ENCODE results near the gene ATG16L2. TPM values are rescaled to one million over a fixed set of nuclear protein-coding genes. Genes with fewer than 3 reads are reported as not detected.
"Not testable (repeated sequence)": the region's sequence is repeated elsewhere in the genome, so short reads cannot be mapped to it uniquely, and the experiment has no call there.

ATG16L2 gene
- total RNA-seq, 2 donors from 2014 or later: 43.5 to 51.3 TPM

DNA sequence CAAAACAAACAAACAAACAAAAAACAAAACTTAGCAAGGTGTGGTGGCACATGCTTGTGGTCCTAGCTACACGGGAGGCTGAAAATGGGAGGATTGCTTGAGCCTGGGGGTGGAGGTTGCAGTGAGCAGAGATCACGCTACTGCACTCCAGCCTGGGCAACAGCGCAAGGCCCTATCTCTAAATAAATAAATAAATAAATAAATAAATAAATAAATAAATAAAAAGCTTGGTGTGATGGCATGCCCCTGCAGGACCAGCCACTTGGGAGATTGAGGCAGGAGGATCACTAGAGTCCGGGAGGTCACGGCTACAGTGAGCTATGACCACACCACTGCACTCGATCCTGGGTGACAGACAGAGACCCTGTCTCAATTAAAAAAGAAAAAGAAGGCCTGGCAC, 11.4 kb upstream of the ATG16L2 start:
- TF ChIP-seq, protein P1, sequence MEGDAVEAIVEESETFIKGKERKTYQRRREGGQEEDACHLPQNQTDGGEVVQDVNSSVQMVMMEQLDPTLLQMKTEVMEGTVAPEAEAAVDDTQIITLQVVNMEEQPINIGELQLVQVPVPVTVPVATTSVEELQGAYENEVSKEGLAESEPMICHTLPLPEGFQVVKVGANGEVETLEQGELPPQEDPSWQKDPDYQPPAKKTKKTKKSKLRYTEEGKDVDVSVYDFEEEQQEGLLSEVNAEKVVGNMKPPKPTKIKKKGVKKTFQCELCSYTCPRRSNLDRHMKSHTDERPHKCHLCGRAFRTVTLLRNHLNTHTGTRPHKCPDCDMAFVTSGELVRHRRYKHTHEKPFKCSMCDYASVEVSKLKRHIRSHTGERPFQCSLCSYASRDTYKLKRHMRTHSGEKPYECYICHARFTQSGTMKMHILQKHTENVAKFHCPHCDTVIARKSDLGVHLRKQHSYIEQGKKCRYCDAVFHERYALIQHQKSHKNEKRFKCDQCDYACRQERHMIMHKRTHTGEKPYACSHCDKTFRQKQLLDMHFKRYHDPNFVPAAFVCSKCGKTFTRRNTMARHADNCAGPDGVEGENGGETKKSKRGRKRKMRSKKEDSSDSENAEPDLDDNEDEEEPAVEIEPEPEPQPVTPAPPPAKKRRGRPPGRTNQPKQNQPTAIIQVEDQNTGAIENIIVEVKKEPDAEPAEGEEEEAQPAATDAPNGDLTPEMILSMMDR (IDR thresholded peaks at IDR 0.05): no peak
- DNase-seq: no peak
- Histone ChIP-seq H3K36me3 (no peaks in the 10 kb centered on the region), H3K4me1 (no peaks in the 10 kb centered on the region), H3K9me3 (no peaks in the 10 kb centered on the region), H3K27me3 (no peaks in the 10 kb centered on the region), H3K27ac (no peak overlapping the region), H3K9ac (ENCODE audit: low read depth in 2 of 2, low read length in 2 of 2) (no peak overlapping the region), H3K4me3 (no peak overlapping the region)
- intact Hi-C loops (cut with DNase I): no loop called here

- no peak overlapping the region for H3K27ac ChIP-seq
These were observed 9.0 kb upstream of the ATG16L2 start for GRCh38 chr11:72805216-72805615.

GRCh38 chr11:72806378-72806777, 7.8 kb upstream of the ATG16L2 start:
- H3K4me1 ChIP-seq; H3K27ac ChIP-seq; intact Hi-C loops (cut with DNase I); H3K9ac ChIP-seq (ENCODE audit: low read depth in 2 of 2, low read length in 2 of 2); H3K9me3 ChIP-seq; H3K36me3 ChIP-seq; H3K4me3 ChIP-seq; DNase-seq; H3K27me3 ChIP-seq: not testable (repeated sequence)

More at GRCh38 chr11:72805216-72805615, 9.0 kb upstream of the ATG16L2 start:
- H3K9me3 ChIP-seq: no peaks in the 10 kb centered on the region
- H3K27me3 ChIP-seq: no peaks in the 10 kb centered on the region
- H3K9ac ChIP-seq (ENCODE audit: low read depth in 2 of 2, low read length in 2 of 2): no peak overlapping the region
- H3K4me3 ChIP-seq: no peak overlapping the region
- TF ChIP-seq, protein P1 (IDR thresholded peaks at IDR 0.05): no peak
- no peak for DNase-seq
- H3K4me1 ChIP-seq: no peaks in the 10 kb centered on the region
- no peaks in the 10 kb centered on the region for H3K36me3 ChIP-seq
- intact Hi-C loops (cut with DNase I): no loop called here

DNA sequence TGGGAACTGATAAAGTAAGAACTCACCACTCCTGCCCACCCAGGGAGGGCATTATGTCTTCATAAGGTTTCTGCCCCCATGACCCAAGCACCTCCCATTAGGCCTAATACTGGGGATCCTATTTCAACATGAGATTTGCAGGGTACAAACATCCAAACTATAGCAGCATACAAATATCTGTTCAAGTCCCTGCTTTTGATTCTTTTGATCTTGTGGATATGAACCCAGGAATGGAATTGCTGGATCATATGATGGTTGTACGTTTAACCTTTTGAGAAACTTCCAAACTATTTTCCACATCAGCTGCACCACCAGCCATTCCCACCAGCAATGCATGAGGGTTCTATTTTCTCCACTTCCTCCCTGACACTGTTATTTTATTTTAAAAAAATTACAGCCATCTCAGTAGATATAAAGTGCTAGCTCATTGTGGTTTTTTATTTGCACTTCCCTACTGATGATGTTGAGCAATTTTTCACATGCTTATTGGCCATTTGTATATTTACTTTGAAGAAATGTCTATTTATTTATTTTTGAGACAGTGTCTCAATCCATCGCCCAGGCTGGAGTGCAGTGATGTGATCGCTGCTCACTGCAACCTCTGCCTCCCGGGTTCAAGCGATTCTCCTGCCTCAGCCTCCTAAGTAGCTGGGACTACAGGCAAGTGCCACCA, 7.1 kb upstream of the ATG16L2 start:
- H3K9ac ChIP-seq (ENCODE audit: low read depth in 2 of 2, low read length in 2 of 2): no peak overlapping the region
- H3K4me3 ChIP-seq: no peak overlapping the region
- H3K9me3 ChIP-seq: no peaks in the 10 kb centered on the region
- no peaks in the 10 kb centered on the region for H3K36me3 ChIP-seq
- intact Hi-C loops (cut with DNase I): no loop called here
- TF ChIP-seq, protein P1 (IDR thresholded peaks at IDR 0.05): no peak
- H3K27ac ChIP-seq: peak overlapping the region; percentile 53
- no peak for DNase-seq
- H3K27me3 ChIP-seq: no peaks in the 10 kb centered on the region
- H3K4me1 ChIP-seq: peaks cover under 1% of the 10 kb centered on the region

GRCh38 chr11:72807792-72808191, 6.4 kb upstream of the ATG16L2 start:
- Histone ChIP-seq H3K4me1 (peaks cover 6% of the 10 kb centered on the region), H3K4me3 (no peak overlapping the region), H3K27me3 (no peaks in the 10 kb centered on the region), H3K9ac (ENCODE audit: low read depth in 2 of 2, low read length in 2 of 2) (no peak overlapping the region), H3K27ac (peak overlapping the region; percentile 53), H3K36me3 (no peaks in the 10 kb centered on the region), H3K9me3 (no peaks in the 10 kb centered on the region)
- intact Hi-C loops (cut with DNase I): no loop called here
- DNase-seq: no peak
- TF ChIP-seq, protein P1 (IDR thresholded peaks at IDR 0.05): no peak

DNA sequence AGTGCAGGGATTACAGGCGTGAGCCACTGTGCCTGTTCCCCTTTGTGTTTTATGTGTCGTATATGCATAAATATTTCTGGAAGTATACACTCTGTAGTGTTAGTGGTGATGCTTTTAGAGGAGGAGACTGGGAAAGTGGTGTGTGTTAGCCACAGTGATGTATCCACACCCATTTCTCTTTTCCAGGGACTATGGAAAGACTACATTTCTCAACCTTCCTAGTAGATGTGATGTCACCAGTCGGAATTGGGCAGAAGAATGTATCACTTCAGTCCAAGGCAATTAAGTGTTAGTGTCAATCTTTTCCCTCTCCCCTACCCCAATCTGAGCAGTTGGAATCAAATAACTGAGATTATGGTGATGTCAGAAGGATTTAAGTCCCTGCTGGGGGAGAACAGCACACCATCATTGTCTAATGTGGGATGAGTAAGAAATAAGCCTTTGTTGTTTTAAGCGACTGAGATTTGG, 5.8 kb upstream of the ATG16L2 start:
- peak overlapping the region; percentile 53 for H3K27ac ChIP-seq
- no peak for DNase-seq
- H3K4me1 ChIP-seq: peaks cover 10% of the 10 kb centered on the region
- TF ChIP-seq, protein P1 (IDR thresholded peaks at IDR 0.05): no peak
- no peak overlapping the region for H3K9ac ChIP-seq (ENCODE audit: low read depth in 2 of 2, low read length in 2 of 2)
- H3K36me3 ChIP-seq: no peaks in the 10 kb centered on the region
- H3K27me3 ChIP-seq: no peaks in the 10 kb centered on the region
- no peak overlapping the region for H3K4me3 ChIP-seq
- intact Hi-C loops (cut with DNase I): no loop called here
- H3K9me3 ChIP-seq: no peaks in the 10 kb centered on the region

DNA sequence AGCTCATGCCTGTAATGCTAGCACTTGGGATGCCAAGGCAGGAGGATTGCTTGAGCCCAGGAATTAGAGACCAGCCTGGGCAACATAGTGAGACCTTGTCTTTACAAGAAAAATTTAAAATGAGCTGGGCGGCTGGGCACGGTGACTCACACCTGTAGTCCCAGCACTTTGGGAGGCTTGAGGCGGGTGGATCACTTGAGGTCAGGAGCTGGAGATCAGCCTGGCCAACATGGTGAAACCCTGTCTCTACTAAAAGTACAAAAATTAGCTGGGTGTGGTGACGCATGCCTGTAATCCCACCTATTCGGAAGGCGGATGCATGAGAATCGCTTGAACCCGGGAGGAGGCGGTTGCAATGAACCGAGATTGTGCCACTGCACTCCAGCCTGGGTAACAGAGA, 2.5 kb upstream of the ATG16L2 start:
- intact Hi-C loops (cut with DNase I): loop anchor here (5.0 kb wide), 1 partner anchor 84 kb away; no protein-coding TSS in a partner anchor
- not testable (repeated sequence) for H3K27ac ChIP-seq; H3K27me3 ChIP-seq; H3K4me3 ChIP-seq; DNase-seq; H3K36me3 ChIP-seq; H3K9ac ChIP-seq (ENCODE audit: low read depth in 2 of 2, low read length in 2 of 2); H3K9me3 ChIP-seq
- H3K4me1 ChIP-seq: peaks cover 18% of the 10 kb centered on the region

Data from colonic mucosa (tissue), 4 donors.